GM12873 (cell line): ENCODE measurements around the gene BAX.

Source experiments
- TF ChIP-seq, protein P1 (sequence below): IDR thresholded peaks from 2 replicates; pipeline ENCODE4 v1.5.1; 2012; ENCODE audit warnings: low read depth, mild to moderate bottlenecking, moderate library complexity, low read length, control low read depth; ENCODE audit not compliant: insufficient read depth; ENCODE audit errors: missing control alignments

Gene BAX

DNA sequence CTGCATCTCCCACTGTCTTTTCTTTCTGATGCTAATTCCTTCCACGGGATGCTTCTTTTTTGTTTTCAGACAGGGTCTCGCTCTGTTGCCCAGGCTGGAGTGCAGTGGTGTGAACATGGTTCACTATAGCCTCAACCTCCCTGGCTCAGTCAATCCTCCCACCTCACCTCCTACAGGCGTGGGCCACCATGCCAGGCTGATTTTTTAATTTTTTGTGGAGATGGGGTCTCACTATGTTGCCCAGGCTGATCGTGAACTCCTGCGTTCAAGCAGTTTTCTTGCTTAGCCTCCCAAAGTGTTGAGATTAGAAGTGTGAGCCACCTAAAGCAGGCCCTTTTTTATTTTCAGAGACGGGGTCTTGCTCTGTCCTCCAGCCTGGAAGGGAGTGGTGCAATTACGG lies 33.6 kb downstream of the BAX start:
- TF ChIP-seq, protein P1, sequence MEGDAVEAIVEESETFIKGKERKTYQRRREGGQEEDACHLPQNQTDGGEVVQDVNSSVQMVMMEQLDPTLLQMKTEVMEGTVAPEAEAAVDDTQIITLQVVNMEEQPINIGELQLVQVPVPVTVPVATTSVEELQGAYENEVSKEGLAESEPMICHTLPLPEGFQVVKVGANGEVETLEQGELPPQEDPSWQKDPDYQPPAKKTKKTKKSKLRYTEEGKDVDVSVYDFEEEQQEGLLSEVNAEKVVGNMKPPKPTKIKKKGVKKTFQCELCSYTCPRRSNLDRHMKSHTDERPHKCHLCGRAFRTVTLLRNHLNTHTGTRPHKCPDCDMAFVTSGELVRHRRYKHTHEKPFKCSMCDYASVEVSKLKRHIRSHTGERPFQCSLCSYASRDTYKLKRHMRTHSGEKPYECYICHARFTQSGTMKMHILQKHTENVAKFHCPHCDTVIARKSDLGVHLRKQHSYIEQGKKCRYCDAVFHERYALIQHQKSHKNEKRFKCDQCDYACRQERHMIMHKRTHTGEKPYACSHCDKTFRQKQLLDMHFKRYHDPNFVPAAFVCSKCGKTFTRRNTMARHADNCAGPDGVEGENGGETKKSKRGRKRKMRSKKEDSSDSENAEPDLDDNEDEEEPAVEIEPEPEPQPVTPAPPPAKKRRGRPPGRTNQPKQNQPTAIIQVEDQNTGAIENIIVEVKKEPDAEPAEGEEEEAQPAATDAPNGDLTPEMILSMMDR = no peak

DNA sequence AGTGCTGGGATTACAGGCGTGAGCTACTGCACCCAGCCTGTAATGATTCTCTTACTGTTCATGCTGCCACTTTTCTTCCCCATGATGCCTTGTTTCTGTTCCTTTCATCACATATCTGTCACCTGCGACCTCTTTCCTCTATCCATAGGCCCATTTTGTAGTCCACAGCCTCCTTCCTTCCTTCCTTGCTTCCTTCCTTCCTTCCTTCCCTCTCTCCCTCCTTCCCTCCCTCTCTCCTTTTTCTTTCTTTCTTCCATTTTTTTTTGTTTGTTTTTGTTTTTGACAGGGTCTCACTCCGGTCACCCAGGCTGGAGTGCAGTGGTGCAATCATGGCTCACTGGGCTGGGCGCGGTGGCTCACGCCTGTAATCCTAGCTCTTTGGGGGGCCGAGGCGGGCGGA lies 34.2 kb downstream of the BAX start:
- TF ChIP-seq, protein P1 = no peak

DNA sequence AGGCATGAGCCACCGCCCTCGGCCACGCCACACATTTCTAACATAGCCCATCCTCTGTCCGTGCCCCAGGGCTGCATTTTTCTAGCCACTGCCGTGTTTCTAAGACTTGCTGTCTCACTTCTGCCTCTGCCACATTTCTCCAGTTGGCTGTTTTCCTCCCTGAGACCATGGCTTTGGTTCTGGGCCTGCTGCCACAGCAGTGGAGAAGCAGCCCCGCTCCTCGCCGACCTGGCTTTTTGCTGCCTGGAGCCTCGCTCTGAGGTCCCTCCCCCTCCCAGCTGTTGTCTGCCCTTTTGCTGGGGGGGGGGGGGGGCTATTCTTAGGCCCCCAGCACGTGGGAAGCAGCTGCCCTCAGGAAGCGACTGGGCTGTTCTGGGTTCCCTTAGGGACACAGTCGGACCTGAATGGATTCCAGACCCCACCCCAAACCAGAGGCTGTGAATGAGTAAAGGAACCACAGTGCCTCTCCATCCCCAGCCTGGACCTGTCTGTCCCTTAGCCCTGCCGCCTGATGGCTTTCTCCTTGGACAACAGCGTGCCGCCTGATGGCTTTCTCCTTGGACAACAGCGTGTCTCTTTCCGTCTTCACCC lies 35.1 kb downstream of the BAX start:
- TF ChIP-seq, protein P1 = no peak

DNA sequence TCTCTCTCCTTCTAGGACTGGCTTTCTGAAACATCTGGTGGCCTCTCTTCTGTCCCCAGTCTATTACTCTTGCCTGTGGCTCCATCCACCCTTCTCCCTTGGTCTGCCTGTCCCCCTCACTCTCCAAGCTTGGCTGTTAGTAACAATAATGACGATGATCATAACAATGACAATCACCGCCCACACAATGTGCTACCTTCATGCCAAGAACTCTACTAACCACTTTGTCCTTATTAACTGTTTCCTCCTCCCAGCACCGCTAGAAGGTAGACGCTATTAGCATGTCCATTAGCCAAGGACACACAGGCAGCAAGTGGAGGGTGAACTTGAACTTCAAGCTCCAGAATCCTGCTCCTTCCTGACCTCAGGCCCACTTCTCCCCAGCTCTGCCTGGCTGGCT lies 35.7 kb downstream of the BAX start:
- TF ChIP-seq, protein P1 = no peak

DNA sequence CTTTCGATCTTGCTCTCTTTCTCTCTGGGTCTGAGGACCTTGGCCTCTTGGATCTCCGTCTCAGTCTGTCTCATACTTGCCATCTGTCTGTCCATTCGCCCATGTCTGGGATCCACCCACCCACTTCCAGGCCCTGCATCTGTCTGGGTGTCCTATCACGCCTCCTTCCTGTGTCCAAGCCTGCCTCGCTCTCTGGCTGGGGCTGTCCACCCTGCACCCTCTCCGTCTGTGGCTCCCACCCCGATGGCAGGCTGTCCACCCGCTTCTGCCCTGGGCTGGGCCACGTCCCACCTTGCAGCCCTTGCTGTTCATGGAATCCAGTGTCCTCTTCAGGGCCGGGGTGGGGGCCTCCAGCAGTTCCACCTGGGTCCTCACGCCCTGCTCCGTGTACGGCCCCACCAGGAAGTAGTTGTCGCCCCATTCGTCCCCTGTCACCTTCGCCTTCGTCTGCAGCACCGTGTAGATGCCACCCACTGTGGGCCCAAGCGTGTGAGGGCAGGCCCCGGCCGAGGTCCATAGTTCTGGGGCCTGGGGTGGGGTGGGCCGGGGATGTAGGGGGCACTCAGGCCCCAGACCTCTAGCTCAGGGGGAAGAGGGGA lies 36.4 kb downstream of the BAX start:
- TF ChIP-seq, protein P1 = no peak

DNA sequence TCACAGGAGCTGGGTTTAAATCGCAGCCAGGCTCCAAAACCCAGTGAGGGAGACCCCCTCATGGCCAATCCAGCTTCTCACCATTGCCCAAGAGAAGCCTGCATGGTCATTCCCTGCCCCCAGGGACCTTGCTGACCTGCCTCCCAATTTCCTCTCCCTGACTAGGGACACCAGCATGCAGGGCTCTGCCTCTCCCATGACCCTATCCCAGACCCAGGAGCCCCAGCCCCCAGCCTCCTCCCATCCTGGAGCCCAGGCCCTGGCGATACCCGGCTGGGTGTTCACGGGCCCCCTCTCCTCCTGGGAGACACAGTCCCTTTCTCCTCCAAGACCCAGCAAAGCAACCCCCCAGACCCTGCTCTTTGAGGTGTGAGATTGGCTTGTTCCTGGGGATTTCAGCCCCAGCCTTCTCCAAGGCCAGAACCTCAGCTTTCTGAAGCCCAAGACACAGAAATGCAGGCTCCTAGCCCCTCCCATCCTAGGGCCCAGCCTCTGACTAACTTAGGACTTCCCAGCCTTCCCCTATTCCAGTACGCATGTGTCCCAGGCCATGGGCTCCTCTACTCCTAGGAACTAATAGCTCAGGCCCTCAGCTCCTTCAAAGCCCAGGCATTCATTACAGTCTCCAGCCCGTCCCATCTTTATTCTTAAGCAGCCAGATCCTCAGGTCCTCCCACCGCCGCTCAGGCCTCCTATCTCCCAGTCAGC lies 37.4 kb downstream of the BAX start:
- TF ChIP-seq, protein P1 = no peak

DNA sequence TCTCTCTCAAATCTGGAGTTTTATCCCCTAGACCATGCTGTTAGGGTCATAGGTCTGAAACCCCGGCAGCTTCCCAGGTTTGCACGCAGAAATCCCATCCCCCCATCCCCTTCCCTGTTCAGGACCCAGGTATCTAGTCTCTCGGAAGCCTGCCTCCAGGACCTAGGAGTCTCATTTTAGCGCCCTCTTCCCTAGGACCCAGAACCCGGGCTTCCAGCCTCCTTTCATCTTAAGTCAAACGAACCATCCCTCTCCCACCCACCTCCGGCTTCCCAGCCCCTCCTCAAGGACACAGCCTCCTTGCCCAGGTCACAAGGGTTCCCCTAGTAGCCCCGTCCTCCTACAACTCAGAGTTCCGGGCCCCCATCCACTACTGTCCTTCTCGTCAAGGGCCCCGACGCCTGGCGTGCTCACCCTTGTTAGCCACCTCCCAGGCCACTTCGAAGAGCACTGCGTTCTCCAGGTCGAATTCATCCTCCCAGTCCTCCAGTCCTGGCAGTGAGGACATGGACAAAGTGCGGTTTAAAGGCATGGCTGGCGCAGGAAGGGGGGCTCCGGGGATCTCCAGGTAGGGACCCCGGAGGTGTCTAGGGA lies 38.0 kb downstream of the BAX start:
- TF ChIP-seq, protein P1 = no peak
